Neuronal stem cell (in vitro differentiated cells): ENCODE measurements around the gene CHMP1A.
A peak's percentile ranks its signal among the peaks of the same experiment; 100 is the strongest.

Source experiments
- DNase-seq: peaks from one replicate; pipeline ENCODE4 v3.0.0-alpha.2; 2013; ENCODE audit warnings: low spot score
- H2AFZ ChIP-seq: one replicate; pipeline ENCODE4 v1.6.1; 2013; ENCODE audit warnings: mild to moderate bottlenecking, low read length, inconsistent platforms
- H2AK5ac ChIP-seq: 2 replicates; pipeline ENCODE4 v1.6.1; 2013; ENCODE audit warnings: low read depth, mild to moderate bottlenecking, inconsistent platforms, low read length, moderate library complexity, mixed read lengths
- H2BK120ac ChIP-seq: 2 replicates; pipeline ENCODE4 v1.6.1; 2013; ENCODE audit warnings: low read depth, mild to moderate bottlenecking, inconsistent platforms, low read length, moderate library complexity, mixed read lengths
- H2BK12ac ChIP-seq: one replicate; pipeline ENCODE4 v1.6.1; 2013; ENCODE audit warnings: low read length, inconsistent platforms
- H2BK15ac ChIP-seq: 2 replicates; pipeline ENCODE4 v1.6.1; 2013; ENCODE audit warnings: mild to moderate bottlenecking, low read length, inconsistent platforms, mixed read lengths
- H2BK5ac ChIP-seq: one replicate; pipeline ENCODE4 v1.6.1; 2013; ENCODE audit warnings: inconsistent platforms, mild to moderate bottlenecking, low read length, moderate library complexity
- H3K14ac ChIP-seq: one replicate; pipeline ENCODE4 v1.6.1; 2013; ENCODE audit warnings: low read length, inconsistent platforms
- H3K18ac ChIP-seq: 2 replicates; pipeline ENCODE4 v1.6.1; 2013; ENCODE audit warnings: low read length, inconsistent platforms
- H3K23ac ChIP-seq: 2 replicates; pipeline ENCODE4 v1.6.1; 2013; ENCODE audit warnings: low read depth, mild to moderate bottlenecking, mixed read lengths, low read length, inconsistent platforms; ENCODE audit not compliant: poor library complexity
- H3K27ac ChIP-seq: replicated peaks from 3 replicates; pipeline ENCODE4 v1.5.1; 2013; ENCODE audit warnings: low read length, inconsistent platforms
- H3K27me3 ChIP-seq, 3 experiments: 2 replicates each; pipeline ENCODE4 v1.6.1; 2013; ENCODE audit warnings: low read length in 3 of 3, mild to moderate bottlenecking in 2 of 3, inconsistent platforms in 1 of 3, low read depth in 1 of 3, mixed read lengths in 1 of 3, moderate library complexity in 1 of 3; ENCODE audit not compliant: control insufficient read depth in 3 of 3, insufficient read depth in 3 of 3
- H3K36me3 ChIP-seq, 2 donors: replicated peaks in 1 of 2; 2 replicates each; pipeline ENCODE4 v1.6.1; 2013; ENCODE audit warnings: low read length in 2 of 2; ENCODE audit not compliant: control insufficient read depth in 2 of 2, insufficient read depth in 2 of 2
- H3K4ac ChIP-seq: 2 replicates; pipeline ENCODE4 v1.6.1; 2013; ENCODE audit warnings: inconsistent platforms, mild to moderate bottlenecking, low read length, moderate library complexity
- H3K4me1 ChIP-seq, 2 donors: 1 replicate in 1 of 2; 2 replicates in 1 of 2; pipeline ENCODE4 v1.6.1; 2013; ENCODE audit warnings: low read length in 2 of 2, low read depth in 1 of 2; ENCODE audit not compliant: control insufficient read depth in 2 of 2, insufficient read depth in 1 of 2
- H3K4me2 ChIP-seq: one replicate; pipeline ENCODE4 v1.6.1; 2013; ENCODE audit warnings: mild to moderate bottlenecking, low read length, inconsistent platforms; ENCODE audit not compliant: insufficient read depth, poor library complexity, severe bottlenecking
- H3K4me3 ChIP-seq, 2 donors: 2 replicates each; pipeline ENCODE4 v1.5.1; 2013; ENCODE audit warnings: low read length in 2 of 2, mild to moderate bottlenecking in 2 of 2, inconsistent platforms in 1 of 2, moderate library complexity in 1 of 2
- H3K79me1 ChIP-seq: one replicate; pipeline ENCODE4 v1.6.1; 2013; ENCODE audit warnings: low read depth, mild to moderate bottlenecking, inconsistent platforms, low read length, moderate library complexity
- H3K9ac ChIP-seq: one replicate; pipeline ENCODE4 v1.6.1; 2013; ENCODE audit warnings: mild to moderate bottlenecking, low read depth, low read length, inconsistent platforms; ENCODE audit not compliant: poor library complexity
- H3K9me3 ChIP-seq, 2 donors: replicated peaks in 1 of 2; 2 replicates each; pipeline versions ENCODE3 to v1.6.1; 2013; ENCODE audit warnings: low read length in 2 of 2, mild to moderate bottlenecking in 2 of 2, inconsistent platforms in 1 of 2, low read depth in 1 of 2, mixed read lengths in 1 of 2, moderate library complexity in 1 of 2; ENCODE audit not compliant: control insufficient read depth in 2 of 2, insufficient read depth in 1 of 2
- H4K8ac ChIP-seq: one replicate; pipeline ENCODE4 v1.6.1; 2013; ENCODE audit warnings: low read depth, mild to moderate bottlenecking, inconsistent platforms, low read length, moderate library complexity
- H4K91ac ChIP-seq: one replicate; pipeline ENCODE4 v1.6.1; 2013; ENCODE audit warnings: low read length, low read depth, mild to moderate bottlenecking, inconsistent platforms; ENCODE audit not compliant: poor library complexity
- WGBS, 2 donors: extraction: QIAGEN DNeasy Blood & Tissue Kit; methylation state at CpG; one replicate each; pipeline ENCODE4 v1.1.7; 2013; ENCODE audit warnings: missing lambda C conversion rate in 2 of 2, mixed read lengths in 1 of 2; ENCODE audit not compliant: insufficient read length in 2 of 2, insufficient replicate concordance in 1 of 2; ENCODE audit errors: extremely low coverage in 2 of 2; 5-methylcytosine and 5-hydroxymethylcytosine counted together

CHMP1A gene

DNA sequence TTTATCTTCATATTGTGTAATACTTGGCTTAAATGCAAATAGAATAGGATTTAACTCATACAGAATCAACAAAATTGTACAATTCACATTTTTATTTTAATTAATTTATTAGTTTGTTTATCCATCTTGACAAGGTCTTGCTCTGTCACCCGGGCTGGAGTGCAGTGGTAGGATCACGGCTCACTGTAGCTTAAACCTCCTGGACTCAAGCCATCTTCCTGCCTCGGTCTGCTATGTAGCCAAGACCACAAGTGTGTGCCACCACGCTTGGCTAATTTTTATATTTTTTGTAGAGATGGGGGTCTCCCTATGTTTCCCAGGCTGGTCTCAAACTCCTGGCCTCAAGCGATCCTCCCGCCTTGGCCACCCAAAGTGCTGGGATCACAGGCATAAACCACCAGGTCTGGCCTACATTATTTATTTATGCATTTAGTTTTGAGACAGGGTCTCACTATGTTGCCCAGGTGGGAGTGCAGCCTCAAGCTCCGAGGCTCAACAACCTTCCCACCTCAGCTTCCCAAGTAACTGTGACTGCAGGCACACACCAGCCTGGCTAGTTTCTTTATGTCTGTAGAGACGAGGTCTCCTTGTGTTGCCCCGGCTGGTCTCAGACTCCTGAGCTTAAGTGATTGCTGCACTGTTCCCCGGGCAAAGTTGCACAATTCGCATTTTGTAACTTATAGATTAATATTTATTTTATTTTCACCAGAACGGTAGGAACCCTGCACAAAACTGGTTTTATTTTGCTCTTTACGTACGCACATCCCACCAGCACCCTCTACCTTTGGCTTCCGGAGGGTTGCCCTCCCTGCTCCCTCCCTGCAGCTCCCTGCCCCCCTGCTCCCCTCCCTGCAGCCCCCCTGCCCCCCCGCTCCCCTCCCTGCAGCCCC is 39.2 kb downstream of the CHMP1A start:
- Histone ChIP-seq H2AFZ (no peak overlapping the region), H3K27ac (no peak overlapping the region), H2BK15ac (no peak overlapping the region), H3K4ac (no peak overlapping the region), H3K4me3 (no peak overlapping the region), H2BK120ac (no peak overlapping the region), H3K27me3 (no peaks in the 10 kb centered on the region), H2BK5ac (no peak overlapping the region), H3K23ac (no peak overlapping the region), H4K91ac (no peak overlapping the region), H2BK12ac (no peak overlapping the region), H2AK5ac (no peak overlapping the region), H3K4me2 (no peak overlapping the region), H4K8ac (no peak overlapping the region), H3K4me1 (peaks cover 13 to 17% of the 10 kb centered on the region in 2 donors), H3K14ac (no peak overlapping the region), H3K36me3 (no peaks in the 10 kb centered on the region), H3K9ac (no peak overlapping the region), H3K79me1 (no peaks in the 10 kb centered on the region), H3K18ac (no peak overlapping the region), H3K9me3 (no peaks in the 10 kb centered on the region)
- WGBS, 2 donors, result no CpG with 5 or more reads among the region's 16 CpGs
- no peak for DNase-seq

DNA sequence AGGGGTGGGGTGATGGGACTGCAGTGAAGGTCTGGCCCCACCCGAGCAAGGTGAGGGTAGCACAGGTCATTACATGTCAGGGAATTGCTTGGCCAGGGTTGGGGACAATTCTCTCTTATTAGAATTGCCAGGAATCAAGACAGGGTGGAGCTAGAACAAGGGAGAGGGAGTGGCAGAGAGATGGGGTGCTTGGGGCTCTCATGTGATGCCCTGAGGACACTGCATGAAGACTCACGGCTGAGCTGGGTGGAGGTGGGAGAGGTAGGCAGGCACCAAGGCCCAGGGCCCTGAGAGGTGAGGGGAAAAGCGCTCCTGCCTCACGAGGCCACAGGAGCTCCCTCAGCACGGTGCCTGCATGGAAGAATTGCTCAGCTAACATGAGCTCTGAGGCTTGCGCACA is 40.5 kb downstream of the CHMP1A start:
- Histone ChIP-seq H2AK5ac (peak overlapping the region; percentile 0), H2BK120ac (no peak overlapping the region), H3K4me1 (peaks cover 13 to 22% of the 10 kb centered on the region in 2 donors), H3K4ac (no peak overlapping the region), H3K14ac (peak overlapping the region; percentile 75), H3K36me3 (no peaks in the 10 kb centered on the region), H3K27me3 (no peaks in the 10 kb centered on the region), H3K23ac (peak overlapping the region; percentile 51), H2BK5ac (no peak overlapping the region), H4K91ac (no peak overlapping the region), H3K9ac (no peak overlapping the region), H3K79me1 (no peaks in the 10 kb centered on the region), H3K18ac (no peak overlapping the region), H2AFZ (no peak overlapping the region), H3K9me3 (no peaks in the 10 kb centered on the region), H4K8ac (no peak overlapping the region), H3K4me2 (no peak overlapping the region), H3K4me3 (no peak overlapping the region), H3K27ac (no peak overlapping the region), H2BK12ac (peak overlapping the region; percentile 65), H2BK15ac (no peak overlapping the region)
- WGBS, 2 donors, result no CpG with 5 or more reads among the region's 6 CpGs
- no peak for DNase-seq

DNA sequence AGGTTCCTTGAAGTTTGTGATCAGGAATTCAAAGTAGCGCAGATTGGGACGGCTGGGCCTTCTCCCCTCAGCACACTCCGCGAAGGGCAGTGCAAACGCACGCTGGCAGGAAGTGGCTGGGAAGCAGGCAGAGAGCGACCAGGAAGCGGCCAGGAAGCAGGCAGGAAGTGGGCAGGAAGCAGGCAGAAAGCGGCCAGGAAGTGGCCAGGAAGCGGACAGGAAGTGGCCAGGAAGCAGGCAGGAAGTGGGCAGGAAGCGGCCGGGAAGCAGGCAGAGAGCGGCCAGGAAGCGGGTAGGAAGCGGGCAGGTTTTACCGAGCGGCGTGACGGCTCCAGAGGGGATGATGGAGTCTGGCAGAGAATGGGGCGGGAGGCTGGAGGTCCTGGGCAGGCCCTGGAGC is 40.9 kb downstream of the CHMP1A start:
- H3K9ac ChIP-seq, result no peak overlapping the region
- H2BK12ac ChIP-seq, result peak overlapping the region; percentile 65
- no peak overlapping the region for H3K27ac ChIP-seq

GRCh38 chr16:89615596-89616090 is 41.9 kb downstream of the CHMP1A start:
- H3K4me2 ChIP-seq, result no peak overlapping the region
- no peaks in the 10 kb centered on the region for H3K79me1 ChIP-seq
- no peak overlapping the region for H3K27ac ChIP-seq
- H3K14ac ChIP-seq, result peak overlapping the region; percentile 75
- no peak overlapping the region for H3K4me3 ChIP-seq
- no peak overlapping the region for H3K23ac ChIP-seq
- no peaks in the 10 kb centered on the region for H3K27me3 ChIP-seq
- no peaks in the 10 kb centered on the region for H3K36me3 ChIP-seq
- peak overlapping the region; percentile 48 for H4K8ac ChIP-seq
- no peak overlapping the region for H3K4ac ChIP-seq
- peak overlapping the region; percentile 87 for H2BK15ac ChIP-seq
- peak overlapping the region; percentile 65 for H2AFZ ChIP-seq
- H3K9ac ChIP-seq, result no peak overlapping the region
- peak overlapping the region; percentile 0 for H2BK120ac ChIP-seq
- no peak overlapping the region for H4K91ac ChIP-seq
- peak overlapping the region; percentile 91 for H3K18ac ChIP-seq
- DNase-seq, result no peak
- H2BK12ac ChIP-seq, result peak overlapping the region; percentile 84
- peak overlapping the region; percentile 99 for H2AK5ac ChIP-seq
- H2BK5ac ChIP-seq, result peak overlapping the region; percentile 53
- H3K9me3 ChIP-seq, result no peaks in the 10 kb centered on the region
- peaks cover 7 to 15% of the 10 kb centered on the region in 2 donors for H3K4me1 ChIP-seq
- no CpG with 5 or more reads among the region's 17 CpGs for WGBS, 2 donors

More for the DNA sequence above, 40.9 kb downstream of the CHMP1A start:
- WGBS, 2 donors, result no CpG with 5 or more reads among the region's 20 CpGs
- H3K79me1 ChIP-seq, result no peaks in the 10 kb centered on the region
- H2BK5ac ChIP-seq, result no peak overlapping the region
- H4K8ac ChIP-seq, result no peak overlapping the region
- DNase-seq, result no peak
- peak overlapping the region; percentile 0 for H2AK5ac ChIP-seq
- H3K36me3 ChIP-seq, result no peaks in the 10 kb centered on the region
- H2AFZ ChIP-seq, result peak overlapping the region; percentile 59
- H3K23ac ChIP-seq, result peak overlapping the region; percentile 51
- H3K4ac ChIP-seq, result no peak overlapping the region
- H4K91ac ChIP-seq, result no peak overlapping the region
- no peaks in the 10 kb centered on the region for H3K27me3 ChIP-seq
- no peaks in the 10 kb centered on the region for H3K9me3 ChIP-seq
- peak overlapping the region; percentile 75 for H3K14ac ChIP-seq
- H2BK120ac ChIP-seq, result no peak overlapping the region
- H3K4me1 ChIP-seq, result peaks cover 9 to 17% of the 10 kb centered on the region in 2 donors
- H3K18ac ChIP-seq, result no peak overlapping the region
- no peak overlapping the region for H2BK15ac ChIP-seq
- H3K4me2 ChIP-seq, result no peak overlapping the region
- no peak overlapping the region for H3K4me3 ChIP-seq
